ENCODE results near the gene NES.
A peak's percentile ranks its signal among the peaks of the same experiment; 100 is the strongest.

Gene NES, protein sequence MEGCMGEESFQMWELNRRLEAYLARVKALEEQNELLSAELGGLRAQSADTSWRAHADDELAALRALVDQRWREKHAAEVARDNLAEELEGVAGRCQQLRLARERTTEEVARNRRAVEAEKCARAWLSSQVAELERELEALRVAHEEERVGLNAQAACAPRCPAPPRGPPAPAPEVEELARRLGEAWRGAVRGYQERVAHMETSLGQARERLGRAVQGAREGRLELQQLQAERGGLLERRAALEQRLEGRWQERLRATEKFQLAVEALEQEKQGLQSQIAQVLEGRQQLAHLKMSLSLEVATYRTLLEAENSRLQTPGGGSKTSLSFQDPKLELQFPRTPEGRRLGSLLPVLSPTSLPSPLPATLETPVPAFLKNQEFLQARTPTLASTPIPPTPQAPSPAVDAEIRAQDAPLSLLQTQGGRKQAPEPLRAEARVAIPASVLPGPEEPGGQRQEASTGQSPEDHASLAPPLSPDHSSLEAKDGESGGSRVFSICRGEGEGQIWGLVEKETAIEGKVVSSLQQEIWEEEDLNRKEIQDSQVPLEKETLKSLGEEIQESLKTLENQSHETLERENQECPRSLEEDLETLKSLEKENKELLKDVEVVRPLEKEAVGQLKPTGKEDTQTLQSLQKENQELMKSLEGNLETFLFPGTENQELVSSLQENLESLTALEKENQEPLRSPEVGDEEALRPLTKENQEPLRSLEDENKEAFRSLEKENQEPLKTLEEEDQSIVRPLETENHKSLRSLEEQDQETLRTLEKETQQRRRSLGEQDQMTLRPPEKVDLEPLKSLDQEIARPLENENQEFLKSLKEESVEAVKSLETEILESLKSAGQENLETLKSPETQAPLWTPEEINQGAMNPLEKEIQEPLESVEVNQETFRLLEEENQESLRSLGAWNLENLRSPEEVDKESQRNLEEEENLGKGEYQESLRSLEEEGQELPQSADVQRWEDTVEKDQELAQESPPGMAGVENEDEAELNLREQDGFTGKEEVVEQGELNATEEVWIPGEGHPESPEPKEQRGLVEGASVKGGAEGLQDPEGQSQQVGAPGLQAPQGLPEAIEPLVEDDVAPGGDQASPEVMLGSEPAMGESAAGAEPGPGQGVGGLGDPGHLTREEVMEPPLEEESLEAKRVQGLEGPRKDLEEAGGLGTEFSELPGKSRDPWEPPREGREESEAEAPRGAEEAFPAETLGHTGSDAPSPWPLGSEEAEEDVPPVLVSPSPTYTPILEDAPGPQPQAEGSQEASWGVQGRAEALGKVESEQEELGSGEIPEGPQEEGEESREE (N-terminal part only)

DNA sequence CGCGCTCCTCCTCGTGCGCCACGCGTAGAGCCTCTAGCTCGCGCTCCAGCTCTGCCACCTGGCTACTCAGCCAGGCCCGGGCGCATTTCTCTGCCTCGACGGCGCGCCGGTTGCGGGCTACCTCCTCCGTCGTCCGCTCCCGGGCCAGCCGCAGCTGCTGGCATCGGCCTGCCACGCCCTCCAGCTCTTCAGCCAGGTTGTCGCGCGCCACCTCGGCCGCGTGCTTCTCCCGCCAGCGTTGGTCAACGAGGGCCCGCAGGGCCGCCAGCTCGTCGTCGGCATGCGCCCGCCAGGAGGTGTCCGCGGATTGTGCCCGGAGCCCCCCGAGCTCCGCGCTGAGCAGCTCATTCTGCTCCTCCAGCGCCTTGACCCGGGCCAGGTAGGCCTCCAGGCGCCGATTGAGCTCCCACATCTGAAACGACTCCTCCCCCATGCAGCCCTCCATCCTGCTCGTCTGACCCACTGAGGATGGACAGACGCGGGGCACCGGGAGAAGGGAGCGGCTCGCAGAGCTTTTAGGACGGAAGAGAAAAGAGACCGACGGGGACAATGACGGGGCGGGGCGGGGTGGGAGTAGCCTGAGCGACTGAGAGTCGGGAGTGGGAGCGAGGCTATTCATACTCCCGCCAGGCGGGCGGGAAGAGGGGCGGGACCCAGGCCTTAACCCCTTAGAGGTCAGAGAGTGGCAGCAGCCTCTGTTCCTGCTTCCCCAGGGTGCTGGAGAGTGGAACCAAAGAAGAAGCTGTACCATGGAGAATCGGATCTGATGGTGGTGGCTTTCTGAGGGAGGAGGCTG is at the start of gene NES:
Gene NES (minus strand): TSS at position 588 of the 796 bp plus-strand sequence. CDS start 143 bp downstream, at position 445.
- no peak within 1 kb of the TSS for H3K27ac ChIP-seq (ENCODE audit: low read depth, low read length)
- H3K4me2 ChIP-seq (ENCODE audit: low read depth, low read length, poor library complexity, severe bottlenecking) = no peak within 1 kb of the TSS
- no peaks in the 10 kb centered on the region for H4K20me1 ChIP-seq (ENCODE audit: low read depth, low read length)
- H3K36me3 ChIP-seq (ENCODE audit: low read length) = no peaks in the 10 kb centered on the region
- no peaks in the 10 kb centered on the region for H3K79me2 ChIP-seq (ENCODE audit: insufficient read depth, low read length)
- no peak within 1 kb of the TSS for H3K4me3 ChIP-seq (ENCODE audit: insufficient read depth, low read length, poor library complexity, severe bottlenecking)
- no peak for TF ChIP-seq EZH2phosphoT487 (conservative IDR thresholded peaks at IDR 0.05; ENCODE audit: low read length)
- TF ChIP-seq, protein P1, sequence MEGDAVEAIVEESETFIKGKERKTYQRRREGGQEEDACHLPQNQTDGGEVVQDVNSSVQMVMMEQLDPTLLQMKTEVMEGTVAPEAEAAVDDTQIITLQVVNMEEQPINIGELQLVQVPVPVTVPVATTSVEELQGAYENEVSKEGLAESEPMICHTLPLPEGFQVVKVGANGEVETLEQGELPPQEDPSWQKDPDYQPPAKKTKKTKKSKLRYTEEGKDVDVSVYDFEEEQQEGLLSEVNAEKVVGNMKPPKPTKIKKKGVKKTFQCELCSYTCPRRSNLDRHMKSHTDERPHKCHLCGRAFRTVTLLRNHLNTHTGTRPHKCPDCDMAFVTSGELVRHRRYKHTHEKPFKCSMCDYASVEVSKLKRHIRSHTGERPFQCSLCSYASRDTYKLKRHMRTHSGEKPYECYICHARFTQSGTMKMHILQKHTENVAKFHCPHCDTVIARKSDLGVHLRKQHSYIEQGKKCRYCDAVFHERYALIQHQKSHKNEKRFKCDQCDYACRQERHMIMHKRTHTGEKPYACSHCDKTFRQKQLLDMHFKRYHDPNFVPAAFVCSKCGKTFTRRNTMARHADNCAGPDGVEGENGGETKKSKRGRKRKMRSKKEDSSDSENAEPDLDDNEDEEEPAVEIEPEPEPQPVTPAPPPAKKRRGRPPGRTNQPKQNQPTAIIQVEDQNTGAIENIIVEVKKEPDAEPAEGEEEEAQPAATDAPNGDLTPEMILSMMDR (IDR thresholded peaks at IDR 0.05; ENCODE audit: insufficient read depth, low read length, poor library complexity, severe bottlenecking) = no peak
- H3F3A ChIP-seq (ENCODE audit: insufficient read depth) = no peaks in the 10 kb centered on the region
- no peaks in the 10 kb centered on the region for H3K9me2 ChIP-seq (replicated peaks; ENCODE audit: insufficient read depth, low read length)
- no peaks in the 10 kb centered on the region for H3K27me3 ChIP-seq (ENCODE audit: low read length)
- no peak within 1 kb of the TSS for H3K9ac ChIP-seq (ENCODE audit: low read length)
- H3K9me3 ChIP-seq (ENCODE audit: insufficient read depth, low read length) = no peaks in the 10 kb centered on the region
- H2AFZ ChIP-seq (ENCODE audit: low read depth, low read length, severe bottlenecking) = no peak within 1 kb of the TSS

DNA sequence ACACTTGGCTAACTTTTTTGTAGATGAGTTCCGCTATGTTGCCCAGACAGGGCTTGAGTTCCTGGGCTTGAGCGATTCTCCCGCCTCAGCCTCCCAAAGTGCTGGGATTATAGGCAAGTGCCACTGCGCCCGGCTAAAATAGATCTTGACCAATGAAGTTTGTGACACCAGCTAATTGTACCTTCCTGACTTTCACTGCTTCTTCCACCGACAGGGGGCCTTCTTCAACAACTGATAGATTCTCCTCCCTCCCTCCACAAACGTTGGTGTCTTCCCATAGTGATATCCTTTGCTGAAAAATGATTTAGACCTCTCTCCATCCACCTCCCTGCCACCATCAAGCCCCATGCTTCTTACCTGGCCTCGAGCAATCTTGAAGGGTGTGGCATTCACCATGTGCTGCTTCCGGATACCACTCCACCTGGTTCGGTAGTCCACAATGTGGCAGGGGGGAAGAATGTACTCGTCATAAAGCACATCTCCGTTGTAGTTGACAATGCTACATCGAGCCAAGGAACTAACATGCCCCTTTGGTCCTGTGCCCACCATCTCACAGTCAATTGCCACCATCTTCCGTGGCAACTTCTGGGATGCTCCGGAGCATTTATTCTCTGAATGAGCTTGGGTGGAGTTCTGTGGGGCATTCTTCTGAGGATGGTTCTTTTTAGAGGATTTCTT is 49.5 kb upstream of the NES start:
- TF ChIP-seq, protein P1 (IDR thresholded peaks at IDR 0.05; ENCODE audit: insufficient read depth, low read length, poor library complexity, severe bottlenecking) = peak; percentile 62
- no peak for TF ChIP-seq EZH2phosphoT487 (conservative IDR thresholded peaks at IDR 0.05; ENCODE audit: low read length)
- Histone ChIP-seq H3F3A (ENCODE audit: insufficient read depth) (peaks cover 20% of the 10 kb centered on the region), H3K9me2 (replicated peaks; ENCODE audit: insufficient read depth, low read length) (no peaks in the 10 kb centered on the region), H3K36me3 (ENCODE audit: low read length) (peaks cover 23% of the 10 kb centered on the region), H3K4me2 (ENCODE audit: low read depth, low read length, poor library complexity, severe bottlenecking) (peak overlapping the region; percentile 80), H3K4me3 (ENCODE audit: insufficient read depth, low read length, poor library complexity, severe bottlenecking) (peak overlapping the region; percentile 90), H4K20me1 (ENCODE audit: low read depth, low read length) (peaks cover 22% of the 10 kb centered on the region), H3K9me3 (ENCODE audit: insufficient read depth, low read length) (no peaks in the 10 kb centered on the region), H2AFZ (ENCODE audit: low read depth, low read length, severe bottlenecking) (no peak overlapping the region), H3K27ac (ENCODE audit: low read depth, low read length) (peak overlapping the region; percentile 74), H3K9ac (ENCODE audit: low read length) (peak overlapping the region; percentile 94), H3K79me2 (ENCODE audit: insufficient read depth, low read length) (peaks cover 68% of the 10 kb centered on the region), H3K27me3 (ENCODE audit: low read length) (no peaks in the 10 kb centered on the region)

Measured in SU-DHL-6 (cell line).